ENCODE measurements around the gene BACH1.

The BACH1 gene

DNA sequence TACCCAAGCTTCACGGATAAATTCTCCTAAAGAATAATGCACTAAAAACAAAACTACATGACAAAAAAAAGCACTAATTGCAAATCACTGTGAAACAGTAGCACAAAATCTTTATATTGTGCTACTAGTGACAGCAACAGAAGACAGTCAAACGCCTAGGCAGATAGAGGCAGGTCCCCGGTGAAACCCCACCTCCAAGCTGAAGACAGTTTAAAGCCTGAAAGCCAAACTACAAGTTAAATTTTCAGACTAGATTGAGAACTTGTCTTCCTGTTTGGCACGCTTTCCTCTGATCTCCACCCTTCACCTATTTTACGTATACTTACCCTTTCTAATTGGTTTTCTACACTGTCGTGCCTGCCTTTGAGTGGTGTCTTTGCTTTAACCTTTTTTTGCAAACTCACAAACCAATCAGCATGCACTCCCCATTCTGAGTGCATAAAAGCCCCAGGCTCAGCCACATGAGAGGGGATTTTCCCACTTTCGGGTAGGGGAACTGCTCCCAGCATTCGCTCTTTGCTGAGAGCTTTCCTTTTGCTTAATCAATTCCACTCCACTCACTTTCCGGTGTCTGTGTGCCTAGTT, 3.6 kb upstream of the BACH1 start:
- DNase-seq, result no peak

DNA sequence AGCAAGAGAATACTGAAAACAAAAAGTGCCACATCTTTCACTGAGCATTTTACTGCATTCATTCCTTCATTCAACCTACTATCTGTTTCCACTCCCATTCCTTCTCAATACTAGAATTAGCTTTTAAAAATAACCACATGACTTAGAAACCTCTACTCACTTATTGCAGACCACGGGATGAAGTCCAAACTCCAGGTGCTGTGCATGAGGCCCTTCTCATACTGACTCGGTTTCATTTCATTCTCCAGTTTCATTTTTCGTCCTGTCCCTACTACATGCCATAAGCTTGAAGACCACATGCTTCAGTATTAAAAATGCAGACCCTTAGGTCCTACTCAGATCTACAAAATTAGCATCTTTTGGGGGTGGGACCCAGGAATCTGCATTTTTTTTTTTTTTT, 2.3 kb upstream of the BACH1 start:
- no peak for DNase-seq

DNA sequence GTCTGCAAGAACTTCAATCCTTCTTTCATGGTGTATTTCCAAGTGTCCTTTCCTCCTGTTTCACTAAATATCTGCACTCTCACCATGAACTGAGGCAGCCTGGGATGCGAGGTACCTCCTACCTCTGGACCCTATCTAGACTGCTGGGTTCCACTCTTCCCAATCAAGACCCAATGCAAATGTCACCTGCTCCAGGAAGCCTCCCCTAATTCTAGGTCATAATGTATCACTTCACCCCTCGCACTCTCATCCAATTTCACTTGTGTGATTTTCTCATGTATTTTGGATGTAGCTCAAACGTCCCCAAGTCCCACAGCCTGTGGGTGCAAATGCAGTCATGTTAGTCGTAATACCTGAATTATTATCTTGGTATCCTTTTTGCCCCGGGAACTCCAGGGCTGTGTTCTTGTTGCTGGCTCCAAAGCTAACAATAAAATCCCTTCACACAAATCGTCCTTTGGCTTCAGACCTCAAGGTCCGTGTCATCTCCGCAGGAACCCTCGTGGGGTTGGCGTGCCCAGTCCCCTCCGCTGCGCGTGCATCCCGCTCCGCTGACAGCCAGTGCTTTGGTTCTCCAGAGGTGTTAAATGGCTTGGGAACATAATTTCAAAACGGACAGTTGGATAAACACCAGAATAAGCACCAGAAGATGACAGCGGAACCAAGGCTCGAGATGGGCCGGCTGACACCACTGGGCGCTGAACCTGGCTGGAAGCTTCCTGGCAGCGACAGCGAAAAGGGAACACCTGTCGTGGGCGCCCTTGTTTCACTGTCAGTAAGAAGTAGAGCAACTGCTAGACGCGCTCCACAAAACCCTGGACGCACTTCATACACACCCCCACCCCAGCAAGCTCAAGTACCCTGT, 1.0 kb upstream of the BACH1 start:
- no peak for DNase-seq

DNA sequence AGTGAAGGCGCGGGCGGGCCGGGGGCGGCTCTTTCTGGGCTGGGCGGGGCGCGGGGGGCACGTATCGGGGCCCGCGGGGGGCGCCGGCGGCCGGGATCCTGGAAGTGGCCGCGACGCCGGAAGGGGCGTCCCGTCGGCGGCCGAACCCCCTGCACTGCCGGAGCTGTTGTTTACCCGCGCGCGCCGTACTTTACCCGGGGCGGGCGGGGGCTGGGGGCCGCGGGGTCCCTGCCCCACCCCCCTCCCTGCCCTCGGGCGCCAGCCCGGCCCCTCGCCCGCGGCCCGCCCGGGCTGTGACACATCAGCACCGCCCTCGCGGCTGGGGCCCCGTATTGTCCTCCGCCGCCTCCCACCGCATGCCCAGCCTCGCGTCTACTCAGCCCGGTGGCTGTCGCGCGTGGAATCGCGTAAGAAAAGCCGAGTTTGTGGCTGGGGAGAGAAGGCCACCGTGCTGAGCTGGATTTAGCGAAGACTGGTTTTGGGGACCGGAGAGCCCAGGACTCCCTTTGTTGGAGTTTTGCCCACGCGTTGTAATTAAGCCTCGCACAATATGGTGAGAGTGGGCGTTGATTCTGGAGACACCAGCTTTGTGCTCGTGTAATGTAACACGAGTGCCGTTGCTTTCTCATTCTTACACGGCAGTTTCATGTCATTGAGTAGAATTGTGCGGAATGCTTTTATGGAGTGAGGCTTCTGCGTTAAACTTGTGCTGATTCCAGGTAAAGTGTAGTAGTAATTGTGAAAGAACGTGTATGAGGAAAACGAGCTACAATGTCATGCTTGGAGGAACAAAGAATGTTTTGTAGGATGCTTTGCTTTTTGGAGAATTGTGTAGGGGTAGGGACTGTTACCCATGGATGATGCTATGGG, 559 bp downstream of the BACH1 start:
- DNase-seq, result peak; percentile 23

DNA sequence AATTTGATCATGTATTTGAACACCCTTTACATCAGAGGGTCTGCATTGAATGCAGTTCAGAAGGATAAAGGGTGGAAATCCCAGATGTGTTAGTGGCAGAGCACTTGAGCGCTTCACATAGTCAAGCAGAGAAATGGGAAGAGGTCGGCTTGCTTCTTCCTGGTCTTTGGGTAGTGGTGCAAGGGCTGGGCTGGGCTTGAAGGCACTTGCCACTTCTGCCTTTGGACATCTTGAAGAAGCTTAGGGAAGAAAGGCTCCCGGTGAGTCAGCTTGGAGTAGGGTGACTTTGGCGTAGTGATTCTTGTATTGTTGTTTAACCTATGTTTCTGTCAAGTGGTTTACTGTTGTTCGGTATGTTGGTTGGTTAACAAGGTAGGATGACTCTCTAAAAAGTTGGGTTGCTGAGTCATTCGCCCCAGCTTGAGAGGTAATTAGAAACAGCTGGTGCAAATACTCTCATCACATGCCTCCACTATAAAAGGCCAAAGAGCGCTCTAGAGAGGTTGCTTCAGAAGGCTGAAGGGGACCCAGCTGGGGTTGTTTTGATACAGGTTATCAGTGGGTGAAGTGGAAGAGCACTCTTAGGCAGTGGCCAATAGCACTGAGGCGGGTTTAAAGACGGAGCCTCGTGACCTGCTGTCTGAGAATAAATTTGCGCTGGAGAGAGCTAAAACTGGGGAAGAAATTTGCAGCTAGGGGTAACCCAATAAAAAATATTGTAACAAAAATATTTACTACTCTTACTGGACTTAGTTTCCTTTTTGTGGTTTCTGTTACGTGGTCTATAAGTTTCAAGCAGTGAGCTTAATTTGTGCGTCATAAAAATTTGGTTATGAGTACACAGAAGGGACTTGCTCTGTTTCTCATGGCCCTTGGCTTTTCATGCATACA, 1.4 kb downstream of the BACH1 start:
- peak; percentile 52 for DNase-seq

DNA sequence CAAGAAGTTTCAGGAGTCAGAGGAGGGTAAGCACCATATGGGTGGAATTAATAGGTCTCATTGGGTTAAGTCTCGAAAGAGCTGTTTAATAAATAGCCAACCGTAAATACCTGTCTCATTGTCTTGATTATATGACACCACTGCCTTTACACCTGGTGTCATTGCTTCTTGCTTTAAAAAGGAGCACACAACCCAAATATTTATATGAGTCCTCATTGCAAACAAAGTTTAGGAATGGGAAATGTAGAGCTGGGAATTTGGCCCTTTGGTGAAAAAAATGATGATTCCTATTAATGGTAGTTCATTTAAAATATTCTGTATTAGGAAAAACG, 2.1 kb downstream of the BACH1 start:
- DNase-seq, result no peak

DNA sequence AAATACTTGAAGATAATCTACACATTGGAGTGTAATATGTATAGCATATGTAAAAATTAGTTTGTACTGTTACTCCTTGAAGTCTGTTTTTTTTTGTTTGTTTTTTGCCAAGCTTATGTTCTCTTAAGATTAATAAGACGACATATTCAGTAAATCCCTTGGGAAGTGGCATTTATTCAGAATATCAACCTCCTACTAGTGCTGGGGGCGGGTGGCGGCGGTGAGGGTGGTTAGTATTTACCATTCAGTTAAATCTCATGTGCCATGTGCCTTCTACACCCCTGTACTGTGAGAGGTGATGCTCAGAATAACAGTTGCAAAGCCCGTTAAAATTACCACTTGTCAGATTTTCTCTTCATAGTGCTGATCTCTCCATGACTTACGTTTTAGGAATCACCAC, 3.0 kb downstream of the BACH1 start:
- DNase-seq, result no peak

DNA sequence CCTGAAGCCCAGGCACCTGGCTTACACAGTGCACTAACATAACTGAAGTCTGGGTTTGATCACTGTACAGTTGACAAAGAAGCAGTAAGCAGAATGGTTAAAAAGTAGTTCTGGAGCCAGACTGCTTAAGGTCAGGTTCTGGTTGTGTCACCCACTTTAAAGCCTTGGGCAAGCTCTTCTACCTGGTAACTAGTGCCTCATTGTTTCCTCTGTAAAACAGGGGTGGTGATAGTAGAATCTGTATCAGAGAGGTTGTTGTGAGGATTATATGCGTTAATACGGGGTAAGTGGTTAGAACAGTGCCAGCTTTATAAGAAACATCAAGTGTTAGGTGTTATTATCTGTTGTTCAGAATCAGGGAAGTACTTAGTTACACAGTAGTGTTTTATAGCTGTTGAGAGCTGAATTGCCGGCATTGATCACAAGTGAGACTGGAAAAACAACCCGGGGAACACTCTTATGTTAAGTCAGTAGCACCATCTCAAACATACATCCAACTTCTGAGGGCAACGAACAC, 3.7 kb downstream of the BACH1 start:
- no peak for DNase-seq

DNA sequence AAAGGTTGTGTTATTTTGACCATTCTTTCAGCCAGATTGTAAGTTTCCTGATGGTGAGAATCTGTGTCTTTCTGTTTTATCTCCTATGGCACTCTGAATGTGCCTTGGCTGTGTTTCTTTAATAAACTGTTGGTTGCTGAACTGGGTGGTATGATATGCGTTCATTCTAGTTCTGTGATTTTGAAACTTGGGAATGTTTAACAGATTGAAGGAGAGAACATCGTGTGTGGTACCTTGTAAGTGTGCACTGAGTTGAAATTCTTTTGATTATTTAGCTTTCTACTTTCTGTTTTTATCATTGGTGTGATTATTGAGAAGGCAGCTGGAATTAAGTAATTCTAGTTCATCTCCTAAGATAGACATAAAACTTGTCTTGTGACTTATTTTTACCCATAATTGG, 4.6 kb downstream of the BACH1 start:
- DNase-seq, result no peak

DNA sequence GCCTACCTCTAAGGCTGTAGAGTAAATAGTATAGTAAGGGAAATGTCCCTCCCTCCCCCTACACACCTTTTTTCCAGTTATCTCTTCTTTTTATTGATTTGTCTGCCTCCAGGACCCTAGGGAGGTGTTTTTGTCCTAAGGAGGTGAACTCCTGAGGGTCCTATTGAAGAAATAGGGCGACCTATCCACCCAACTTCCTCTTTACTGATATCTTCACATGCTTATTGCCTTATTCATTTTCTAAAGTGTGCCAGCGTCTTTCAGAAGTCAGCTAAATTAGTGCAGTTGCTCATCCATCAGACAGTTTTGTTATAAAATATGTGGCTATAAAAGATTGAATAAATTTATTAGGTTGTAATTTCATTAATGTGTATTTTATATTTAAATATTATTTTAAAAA, 5.9 kb downstream of the BACH1 start:
- DNase-seq, result no peak

DNA sequence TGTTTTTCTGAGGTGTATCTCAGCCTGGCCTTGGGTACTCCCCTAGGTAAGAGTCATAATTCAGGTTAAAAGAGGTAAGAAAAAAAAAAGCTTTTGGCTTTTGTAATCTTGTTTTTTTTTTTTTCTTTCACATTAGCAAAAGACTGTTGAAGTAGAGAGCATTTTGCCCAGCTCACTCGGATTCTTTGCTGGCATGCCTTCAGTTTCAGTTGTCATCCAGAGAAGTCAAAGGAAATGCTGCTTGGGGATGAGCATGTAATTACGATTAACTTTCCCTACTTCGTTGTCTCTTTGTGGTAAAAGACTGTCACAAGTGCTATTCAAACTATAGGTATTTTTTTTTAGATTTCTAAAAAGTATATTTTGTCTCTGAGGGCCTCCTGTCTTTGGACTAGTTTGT, 6.3 kb downstream of the BACH1 start:
- no peak for DNase-seq

DNA sequence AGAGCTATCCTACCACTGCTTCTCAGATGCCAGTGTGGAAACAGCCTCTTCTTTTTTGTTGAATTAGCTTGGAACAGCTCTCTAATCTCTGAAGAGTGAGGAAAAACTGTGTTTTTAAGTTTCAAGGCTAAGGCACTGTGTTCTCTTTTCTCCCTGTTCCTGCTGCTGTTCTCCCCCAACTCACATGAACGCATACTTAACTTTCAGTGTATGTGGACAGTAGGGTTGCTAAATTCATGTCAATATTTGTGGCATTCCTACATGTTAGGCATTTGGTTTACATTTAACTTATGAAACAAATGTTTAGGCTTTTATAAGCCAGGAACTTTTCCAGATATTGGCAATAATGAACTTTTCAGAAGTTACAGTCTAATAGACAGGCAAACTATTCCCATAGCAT, 6.8 kb downstream of the BACH1 start:
- DNase-seq, result no peak

DNA sequence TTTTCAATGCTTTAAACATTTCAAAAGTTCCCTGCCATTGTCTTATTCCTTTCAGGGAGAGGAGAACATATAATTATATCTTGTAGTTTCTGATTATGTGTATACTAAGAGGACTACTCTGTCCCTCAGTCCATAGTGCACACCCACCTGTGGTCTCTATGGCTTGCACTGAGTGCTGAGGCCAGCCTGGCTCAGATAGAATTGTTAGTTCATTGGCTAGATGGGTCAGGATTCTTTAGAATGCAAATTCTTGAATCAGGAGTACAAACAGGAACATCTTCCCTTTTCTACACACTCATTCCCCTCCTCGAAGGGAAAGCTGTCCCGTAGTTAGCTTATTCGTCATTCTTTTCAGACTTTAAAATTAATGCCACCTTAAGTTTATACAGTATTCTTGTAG, 8.2 kb downstream of the BACH1 start:
- no peak for DNase-seq

DNA sequence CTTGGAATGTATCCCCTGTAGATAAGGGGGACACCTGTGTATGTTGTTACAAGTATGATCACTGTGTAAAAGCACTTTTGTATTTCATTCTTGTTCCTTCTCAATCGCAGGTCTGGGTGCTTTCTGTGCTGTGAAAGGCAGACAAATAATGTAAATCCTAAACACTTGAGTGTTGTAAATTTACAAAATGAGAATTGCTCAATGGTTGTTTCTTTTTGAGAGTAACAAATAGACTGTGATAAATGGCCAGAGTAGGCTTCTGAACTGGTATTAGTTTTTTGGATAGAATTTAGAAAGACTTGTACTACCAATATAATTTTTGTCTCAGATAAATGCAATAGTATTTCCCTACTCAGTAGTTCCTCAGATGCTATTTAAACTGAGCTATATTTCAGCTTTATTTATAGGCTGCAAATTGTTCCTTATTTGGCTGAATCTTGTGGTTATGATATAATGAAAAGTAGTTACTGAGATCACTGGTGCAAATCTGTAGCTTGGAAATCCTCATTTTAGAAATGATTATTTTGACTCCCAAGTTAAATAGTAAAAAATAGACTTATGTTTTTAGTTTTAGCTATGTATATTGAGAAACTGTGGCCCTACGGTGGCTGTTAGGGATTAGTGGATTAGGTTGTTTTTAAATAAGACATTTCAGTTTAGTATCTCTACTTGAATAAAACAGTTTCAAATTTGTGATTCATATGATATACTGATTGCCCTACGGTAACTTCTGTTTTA, 9.2 kb downstream of the BACH1 start:
- no peak for DNase-seq

DNA sequence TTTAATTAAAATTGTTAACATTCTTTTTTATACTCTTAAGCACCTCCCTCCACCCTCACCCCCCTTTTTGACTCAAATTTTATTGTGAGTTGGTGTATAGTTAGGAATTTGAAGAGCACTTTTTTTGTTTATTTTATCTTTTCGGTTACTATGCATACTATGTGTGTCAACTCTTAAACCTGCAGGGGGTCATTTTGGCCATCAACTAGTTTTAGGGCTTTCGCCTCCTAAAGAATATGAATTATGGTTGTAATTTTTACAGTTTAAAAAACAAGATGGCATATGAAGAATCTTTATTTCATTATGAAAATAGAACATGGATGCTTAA, 9.7 kb downstream of the BACH1 start:
- no peak for DNase-seq

DNA sequence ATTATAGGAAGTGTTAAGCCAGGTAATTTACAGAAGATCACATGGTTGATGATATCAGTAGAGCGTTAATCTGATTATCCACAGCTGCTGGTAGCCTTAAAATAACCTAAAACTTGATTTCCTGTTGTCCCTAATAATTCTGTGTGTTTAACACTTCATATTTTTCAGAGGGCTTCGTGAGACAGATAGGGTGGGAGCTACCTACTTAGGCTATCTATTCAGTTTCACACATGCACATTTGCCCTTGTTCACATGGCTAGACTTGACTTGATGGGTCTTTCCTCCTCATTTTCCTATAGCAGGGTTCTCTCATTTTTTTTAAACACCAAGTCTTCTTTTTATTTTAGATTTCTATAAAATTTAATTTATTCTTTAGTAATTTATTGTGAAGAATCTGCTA, 11.0 kb downstream of the BACH1 start:
- no peak for DNase-seq

DNA sequence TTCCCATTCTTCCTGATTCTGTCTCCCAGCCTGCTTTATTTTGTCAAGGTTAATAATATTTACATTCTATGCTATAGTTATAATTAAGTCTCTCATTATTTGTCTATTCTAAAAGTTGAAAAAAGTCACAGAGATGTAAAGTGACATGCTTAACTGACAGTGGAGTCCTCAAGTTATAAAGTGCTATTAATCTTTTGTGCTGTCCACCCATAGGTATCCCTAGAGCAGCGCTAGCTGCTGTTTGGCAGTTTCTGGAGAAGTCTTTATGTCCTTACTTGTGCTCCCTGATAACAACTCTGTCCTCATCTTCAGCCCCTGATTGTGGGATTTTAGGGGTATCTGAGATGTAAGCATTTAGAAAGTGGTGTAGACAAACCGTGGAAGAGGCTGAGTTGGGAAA, 13.1 kb downstream of the BACH1 start:
- no peak for DNase-seq

DNA sequence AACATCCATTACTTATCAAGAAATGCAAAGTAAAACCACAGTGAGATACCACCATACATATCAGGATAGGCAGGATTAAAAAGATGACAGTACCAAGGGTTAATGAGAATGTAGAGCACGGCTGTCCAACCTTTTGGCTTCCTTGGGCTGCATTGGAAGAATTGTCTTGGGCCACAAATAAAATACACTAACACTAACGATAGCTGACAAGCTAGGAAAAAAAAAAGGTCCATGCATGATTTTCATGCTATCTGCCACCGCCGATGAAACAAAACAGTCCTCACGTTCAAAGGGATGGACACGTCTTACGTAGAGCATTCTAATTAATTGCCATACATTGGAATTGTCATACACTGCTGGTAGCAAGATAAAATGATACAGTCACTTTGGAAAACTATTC, 14.3 kb downstream of the BACH1 start:
- DNase-seq, result no peak

DNA sequence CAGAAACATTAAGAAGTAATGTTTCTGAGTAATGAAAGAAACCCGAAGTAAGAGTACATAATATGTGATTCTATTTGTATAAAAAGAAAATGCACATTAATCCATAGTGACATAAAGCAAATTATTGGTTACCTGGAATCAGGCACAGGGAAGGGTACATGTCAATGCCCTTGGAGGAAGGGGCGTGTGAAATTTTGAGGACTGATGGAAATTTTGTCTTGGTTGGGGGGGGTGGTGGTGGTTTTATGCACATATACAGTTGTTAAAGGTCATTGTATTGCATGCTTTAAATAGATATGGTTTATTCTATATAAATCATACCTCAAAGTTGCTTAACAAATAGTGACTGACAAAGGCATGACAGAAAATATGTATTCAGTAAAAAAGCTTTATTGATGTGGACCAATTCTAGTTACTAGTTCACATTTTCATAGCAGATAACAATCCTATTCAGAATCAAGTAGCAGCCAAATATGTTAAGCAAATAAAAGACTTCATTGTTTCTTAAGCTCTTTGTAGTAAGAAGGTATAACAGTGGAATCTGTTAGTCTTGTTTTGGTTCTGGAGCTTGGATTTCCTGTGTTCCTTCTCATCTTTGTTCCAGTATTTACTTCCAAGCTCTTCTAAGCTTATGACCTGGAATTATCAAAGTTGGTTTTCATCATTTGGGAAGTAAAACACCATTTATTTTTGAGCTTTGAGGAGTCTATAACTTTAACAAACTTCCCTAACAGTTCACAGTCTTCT, 15.1 kb downstream of the BACH1 start:
- DNase-seq, result no peak

DNA sequence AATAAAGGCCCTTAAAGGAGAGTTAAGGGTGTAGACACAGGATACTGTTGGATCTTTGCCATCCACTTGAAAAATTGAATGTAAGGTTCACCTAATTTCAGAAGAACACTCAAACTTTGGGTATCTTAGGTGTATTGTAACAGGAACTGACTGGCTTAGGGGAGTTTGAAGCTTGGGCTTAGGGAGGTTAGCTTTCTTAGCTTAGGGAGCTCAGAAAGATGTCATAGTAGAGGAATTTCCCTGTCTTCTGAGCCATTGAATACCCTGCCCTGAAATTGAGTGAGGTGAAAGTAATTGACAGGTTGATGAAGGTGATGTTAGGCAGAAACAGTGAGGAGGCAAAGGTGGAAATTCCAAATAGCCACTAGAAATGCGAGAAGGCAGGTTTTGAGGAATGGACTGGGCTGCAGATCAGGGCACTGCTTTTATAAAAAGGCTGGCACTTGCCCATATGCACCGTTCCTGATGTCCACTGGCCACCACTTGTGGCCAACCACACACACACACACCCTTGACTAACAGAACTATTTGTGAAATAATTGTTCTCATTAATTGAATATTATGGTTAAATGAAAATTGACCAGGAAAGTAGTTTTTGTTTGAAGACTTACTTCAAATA, 16.5 kb downstream of the BACH1 start:
- no peak for DNase-seq

All from NCI-H1105 treated with DMSO at 0.1 percent for 48 hours (cell line).